Measurements from ENCODE around the gene TEX261.

- TF ChIP-seq CTCF (IDR thresholded peaks at IDR 0.05) (no peak), POLR2A (IDR thresholded peaks at IDR 0.05) (no peak)
These were observed 10.2 kb upstream of the TEX261 start for GRCh38 chr2:71004857-71005256.
